Measurements from ENCODE around the gene COBL. TPM values are rescaled to one million over a fixed set of nuclear protein-coding genes. Genes with fewer than 3 reads are reported as not detected.

Gene COBL
- total RNA-seq, 4 donors from 2014 or later: 5.9 to 21.3 (median 7.8) TPM

GRCh38 chr7:51340029-51340838, 23.6 kb upstream of the COBL start:
- no peaks in the 10 kb centered on the region for H3K9me3 ChIP-seq
- H3K27me3 ChIP-seq: peaks cover 0 to 5% (median 0%) of the 10 kb centered on the region in 4 donors
- TF ChIP-seq POLR2A (IDR thresholded peaks at IDR 0.05): no peak
- TF ChIP-seq CTCF (IDR thresholded peaks at IDR 0.05): no peak
- no peak for DNase-seq
- H3K4me3 ChIP-seq: no peak overlapping the region
- H3K27ac ChIP-seq: no peak overlapping the region
- intact Hi-C loops (cut with DNase I): no loop called here
- H3K36me3 ChIP-seq: no peaks in the 10 kb centered on the region
- 27 to 30% methylated on average over 7 to 8 of the region's 9 CpGs for WGBS, 2 donors
- H3K4me1 ChIP-seq: no peaks in the 10 kb centered on the region

- intact Hi-C loops (cut with DNase I): no loop called here
- Histone ChIP-seq H3K4me3 (no peak overlapping the region), H3K27me3 (no peaks in the 10 kb centered on the region), H3K36me3 (no peaks in the 10 kb centered on the region), H3K4me1 (no peaks in the 10 kb centered on the region), H3K9me3 (no peaks in the 10 kb centered on the region), H3K27ac (no peak overlapping the region)
- TF ChIP-seq POLR2A (IDR thresholded peaks at IDR 0.05) (no peak), CTCF (IDR thresholded peaks at IDR 0.05) (no peak)
- no peak for DNase-seq
- WGBS, 2 donors: 83 to 100% methylated on average over 2 of the region's 2 CpGs
Measured at GRCh38 chr7:51335057-51335456, 18.4 kb upstream of the COBL start.

DNA sequence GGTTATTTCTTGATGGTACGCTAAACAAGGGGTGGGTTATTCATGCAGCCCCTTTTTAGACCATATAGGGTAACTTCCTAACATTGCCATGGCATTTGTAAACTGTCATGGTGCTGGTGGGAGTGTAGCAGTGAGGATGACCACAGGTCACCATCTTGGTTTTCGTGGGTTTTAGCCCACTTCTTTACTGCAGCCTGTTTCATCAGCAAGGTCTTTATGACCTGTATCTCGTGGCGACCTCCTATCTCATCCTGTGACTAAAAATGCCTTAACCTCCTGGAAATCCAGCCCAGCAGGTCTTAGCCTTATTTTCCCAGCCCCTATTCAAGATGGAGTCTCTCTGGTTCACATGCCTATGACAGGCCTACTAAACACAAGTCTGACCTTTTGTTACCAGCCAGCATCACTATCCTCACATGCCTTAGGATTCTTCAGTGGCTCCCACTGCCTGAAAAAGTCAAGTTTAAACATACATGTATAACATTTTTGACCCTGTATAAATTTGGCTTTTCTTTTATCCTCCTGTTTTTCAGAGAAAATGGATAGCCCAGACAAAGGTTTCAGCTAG, 13.2 kb upstream of the COBL start:
- TF ChIP-seq POLR2A (IDR thresholded peaks at IDR 0.05) (no peak), CTCF (IDR thresholded peaks at IDR 0.05) (no peak)
- H3K27me3 ChIP-seq: no peaks in the 10 kb centered on the region
- no peak overlapping the region for H3K4me3 ChIP-seq
- H3K9me3 ChIP-seq: no peaks in the 10 kb centered on the region
- no peaks in the 10 kb centered on the region for H3K4me1 ChIP-seq
- H3K27ac ChIP-seq: no peak overlapping the region
- no peaks in the 10 kb centered on the region for H3K36me3 ChIP-seq
- intact Hi-C loops (cut with DNase I): no loop called here
- 63 to 91% methylated on average over 4 of the region's 4 CpGs for WGBS, 2 donors
- no peak for DNase-seq

DNA sequence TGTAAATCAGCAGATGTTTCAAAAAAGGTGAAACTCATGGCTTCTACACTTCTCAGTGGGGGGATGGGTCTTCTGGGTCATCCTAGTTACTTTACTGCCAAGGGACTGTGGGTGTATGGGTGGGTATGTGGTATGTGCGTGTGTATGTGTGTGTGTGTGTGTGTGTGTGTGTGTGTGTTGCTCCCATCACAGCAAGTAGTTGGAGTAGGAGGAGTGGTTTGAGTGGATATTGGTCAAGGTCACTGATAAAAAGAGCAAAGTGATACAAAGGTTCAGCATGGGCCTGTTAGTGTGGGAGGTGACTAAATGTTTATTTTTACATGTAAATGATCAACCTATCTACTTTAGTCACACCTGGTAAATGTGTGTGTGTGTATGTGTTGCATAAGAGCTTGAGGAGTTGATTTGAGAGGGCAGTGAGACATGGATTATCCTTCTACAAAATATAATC, 11.8 kb upstream of the COBL start:
- DNase-seq: no peak
- no peak for TF ChIP-seq POLR2A (IDR thresholded peaks at IDR 0.05)
- no peak for TF ChIP-seq CTCF (IDR thresholded peaks at IDR 0.05)
- Histone ChIP-seq H3K9me3 (no peaks in the 10 kb centered on the region), H3K27me3 (no peaks in the 10 kb centered on the region), H3K27ac (no peak overlapping the region), H3K4me1 (peaks cover 0 to 7% (median 0%) of the 10 kb centered on the region in 3 donors), H3K36me3 (no peaks in the 10 kb centered on the region), H3K4me3 (no peak overlapping the region)
- intact Hi-C loops (cut with DNase I): no loop called here
- WGBS, 2 donors: 75 to 83% methylated on average over 1 of the region's 1 CpG

GRCh38 chr7:51327287-51327717, 10.7 kb upstream of the COBL start:
- no peak for DNase-seq
- Histone ChIP-seq H3K27ac (no peak overlapping the region), H3K36me3 (no peaks in the 10 kb centered on the region), H3K9me3 (no peaks in the 10 kb centered on the region), H3K27me3 (no peaks in the 10 kb centered on the region), H3K4me1 (peaks cover 0 to 7% (median 0%) of the 10 kb centered on the region in 3 donors), H3K4me3 (no peak overlapping the region)
- intact Hi-C loops (cut with DNase I): no loop called here
- TF ChIP-seq POLR2A (IDR thresholded peaks at IDR 0.05) (no peak), CTCF (IDR thresholded peaks at IDR 0.05) (no peak)
- WGBS, 2 donors: 46 to 65% methylated on average over 5 of the region's 6 CpGs
